GM21447 (cell line): ENCODE data around the gene ZNF316.
"Not testable (repeated sequence)": the region's sequence is repeated elsewhere in the genome, so short reads cannot be mapped to it uniquely, and the experiment has no call there.

Source experiments
- ATAC-seq: cut with Tn5 transposase; IDR thresholded peaks from one replicate; pipeline ENCODE4 v1.9.1; 2021; ENCODE audit not compliant: unreplicated experiment

Gene ZNF316

DNA sequence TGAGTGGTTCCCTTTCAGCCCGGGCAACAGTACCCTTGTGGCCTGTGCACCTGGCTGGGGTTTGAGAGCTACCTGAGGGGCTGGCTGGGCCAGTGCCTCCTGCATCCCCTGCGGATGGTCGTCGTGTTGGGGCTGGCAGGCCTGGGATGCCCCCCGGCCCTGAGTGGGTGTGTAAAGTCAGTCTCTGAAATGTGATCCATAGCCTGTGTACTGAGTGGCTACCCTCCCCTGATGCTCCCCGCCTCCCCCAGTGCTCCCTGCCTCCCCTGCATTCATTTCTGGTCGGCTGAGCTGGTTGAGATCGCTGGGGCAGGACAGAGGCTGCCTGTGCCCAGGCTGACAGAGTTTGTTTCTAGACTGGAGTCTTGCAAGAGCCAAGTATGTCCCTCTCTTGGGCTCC, 9.3 kb downstream of the ZNF316 start:
- no peak for ATAC-seq

DNA sequence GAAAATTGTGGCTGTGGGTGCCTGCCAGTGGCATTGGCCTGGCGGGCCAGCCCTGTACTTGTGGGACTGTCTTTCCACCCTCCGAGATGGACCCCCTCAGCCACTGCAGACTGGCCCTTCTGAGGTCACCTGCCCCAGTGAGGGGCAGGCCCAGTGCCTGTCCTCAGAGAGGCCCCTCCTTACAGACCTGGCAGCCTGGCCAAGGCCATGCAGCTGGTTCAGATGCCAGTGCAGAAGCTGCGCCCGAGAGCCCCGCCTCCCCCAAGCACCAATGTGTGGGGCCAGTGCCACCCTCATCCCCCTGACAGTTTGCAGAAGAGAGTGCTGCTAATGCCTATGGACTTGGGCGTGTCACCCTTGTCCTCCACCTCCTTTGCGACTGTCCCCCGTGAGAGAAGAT, 10.0 kb downstream of the ZNF316 start:
- ATAC-seq: no peak

DNA sequence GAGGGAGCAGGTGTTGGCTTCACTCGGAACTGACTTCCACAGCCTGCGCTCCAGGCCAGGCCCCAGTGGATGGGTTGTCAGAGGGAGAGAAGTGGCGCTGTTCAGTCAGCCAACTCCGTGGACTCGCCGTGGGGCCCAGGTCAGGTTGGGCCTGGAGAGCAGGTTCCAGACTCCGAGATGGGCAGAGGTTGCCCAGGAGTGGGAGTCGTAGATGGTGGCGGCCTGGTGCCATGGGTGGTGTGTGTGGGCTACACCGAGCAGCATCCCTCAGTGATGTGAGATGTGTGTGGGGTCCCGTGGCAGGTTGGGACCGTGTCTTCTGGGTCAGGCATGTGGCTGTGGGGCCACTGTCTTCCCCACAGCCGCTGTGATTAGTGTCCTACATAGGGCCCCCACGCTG, 10.4 kb downstream of the ZNF316 start:
- no peak for ATAC-seq

DNA sequence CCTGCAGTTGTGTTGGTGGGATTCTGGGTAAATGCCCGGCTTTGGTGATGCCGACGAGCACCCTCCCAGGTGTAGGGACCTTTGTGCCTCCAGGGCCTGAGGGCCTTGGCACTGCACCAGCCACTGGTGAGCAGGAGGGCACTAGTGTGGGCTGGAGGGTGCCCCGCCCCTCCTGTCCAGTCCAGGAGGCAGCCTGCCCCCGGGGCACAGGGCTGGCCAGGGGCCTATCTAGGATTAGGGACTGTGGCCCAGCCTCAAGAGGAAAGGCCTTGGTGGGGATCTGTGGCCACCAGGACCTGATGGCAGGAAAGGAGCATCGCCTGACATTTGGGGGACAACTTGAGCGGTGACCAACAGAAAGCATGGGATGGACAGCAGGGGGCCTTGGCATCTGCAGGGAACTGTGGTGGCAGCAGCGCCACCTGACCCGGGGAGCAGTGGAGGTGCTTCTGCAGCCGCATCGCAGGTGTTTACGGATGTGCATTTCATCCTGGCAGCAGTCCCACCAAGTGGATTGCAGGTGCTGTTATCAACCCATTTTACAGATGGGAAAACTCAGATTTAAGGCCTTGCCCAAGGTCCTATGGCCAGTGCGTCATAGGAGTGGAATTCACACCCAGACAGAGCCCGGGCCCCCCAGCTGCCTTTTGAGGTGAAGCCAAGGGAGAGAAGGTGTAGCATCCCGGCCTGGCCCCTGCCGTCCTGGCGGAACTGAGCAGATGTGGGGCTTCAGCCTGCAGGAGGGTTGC, 11.1 kb downstream of the ZNF316 start:
- no peak for ATAC-seq

DNA sequence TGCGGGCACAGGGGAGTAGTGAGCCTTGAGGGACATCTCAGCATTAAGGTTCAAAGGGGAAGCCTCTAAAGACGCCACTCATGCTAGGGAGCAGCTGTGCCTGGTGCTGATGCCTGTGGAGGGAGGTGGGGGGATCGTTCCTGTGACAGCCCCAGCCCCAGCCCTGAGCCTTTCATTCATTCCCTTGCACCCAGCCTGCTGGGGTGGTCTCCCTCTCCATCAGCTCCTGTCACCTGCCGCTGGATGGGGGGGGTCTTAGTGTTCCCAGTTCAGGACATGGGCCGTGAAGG, 11.6 kb downstream of the ZNF316 start:
- no peak for ATAC-seq

DNA sequence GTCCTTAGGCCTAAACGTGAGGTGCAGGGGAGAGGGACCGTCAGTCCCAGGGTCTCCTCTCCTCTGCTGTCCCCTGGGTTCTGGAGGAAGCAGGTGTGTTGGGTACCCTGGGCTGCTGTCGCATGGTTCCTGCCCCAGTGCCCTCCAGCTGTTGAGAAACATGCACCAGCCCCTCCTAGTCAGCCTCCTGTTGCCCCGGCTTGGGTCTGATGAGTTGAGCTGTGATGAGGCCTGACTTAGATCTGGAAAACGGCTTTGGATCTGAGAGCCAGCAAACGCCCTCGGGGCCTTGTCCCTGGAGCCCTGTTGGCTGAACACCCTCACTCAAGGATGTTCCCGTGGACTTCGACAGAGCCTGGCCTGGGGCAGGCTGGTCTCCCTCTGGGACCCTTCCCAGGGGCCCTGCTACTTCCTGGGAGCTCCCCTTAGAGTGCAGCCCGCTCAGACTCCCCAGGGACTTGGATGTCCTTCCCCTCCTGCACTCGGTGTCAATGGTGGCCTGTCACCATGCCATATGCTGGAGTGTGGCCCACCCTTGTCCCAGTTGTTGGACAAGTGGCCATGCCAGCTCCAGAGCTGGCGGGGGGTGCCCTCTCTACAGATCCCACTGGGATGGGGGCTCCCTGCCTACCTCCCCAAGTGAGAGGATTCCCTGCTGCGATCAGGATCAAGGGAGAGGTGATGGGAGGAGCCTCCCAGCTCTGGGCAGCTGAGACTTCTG, 12.3 kb downstream of the ZNF316 start:
- no peak for ATAC-seq

DNA sequence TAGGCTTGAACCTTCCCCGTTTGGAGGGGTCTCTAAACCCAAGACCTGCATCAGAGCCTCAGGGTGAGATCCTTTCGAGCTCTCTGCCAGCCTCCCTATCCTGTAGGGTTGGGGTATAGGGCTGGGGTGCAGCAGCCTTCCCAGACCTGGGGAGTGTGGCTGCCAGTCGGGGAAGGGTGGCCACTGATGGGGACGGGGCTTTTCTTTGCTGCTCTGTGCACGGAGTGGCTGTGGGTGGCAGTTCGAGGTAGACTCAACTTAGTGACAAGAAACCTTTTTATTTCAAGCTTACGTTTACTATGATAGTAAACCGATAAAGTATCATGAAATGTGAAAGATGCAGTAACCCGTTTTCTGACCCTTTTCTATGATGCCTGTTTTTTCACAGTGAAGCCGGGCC, 13.0 kb downstream of the ZNF316 start:
- ATAC-seq: no peak

DNA sequence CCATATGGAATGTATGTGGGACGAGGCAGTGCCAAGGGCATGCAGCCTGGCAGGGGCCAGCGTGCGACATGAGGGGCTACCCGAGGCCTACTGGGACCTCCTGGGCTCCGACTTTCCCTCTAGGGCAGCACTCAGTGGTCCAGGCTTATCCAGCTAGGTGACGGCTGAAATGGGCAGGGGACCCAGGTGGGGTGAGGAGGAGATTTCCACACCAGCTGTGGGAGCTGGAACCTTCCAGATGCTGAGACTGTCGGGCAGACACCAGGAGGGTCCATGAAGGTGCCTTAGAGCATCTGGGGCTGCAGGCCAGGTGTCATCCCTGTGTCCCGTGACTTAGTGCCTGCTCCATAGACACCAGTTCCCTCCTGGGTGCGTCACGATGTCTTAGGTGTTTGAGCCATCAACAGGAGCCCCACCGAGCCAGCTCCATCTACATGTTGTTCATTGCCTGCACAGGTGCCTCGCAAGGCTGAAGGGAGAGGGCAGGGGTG, 13.4 kb downstream of the ZNF316 start:
- ATAC-seq: no peak

DNA sequence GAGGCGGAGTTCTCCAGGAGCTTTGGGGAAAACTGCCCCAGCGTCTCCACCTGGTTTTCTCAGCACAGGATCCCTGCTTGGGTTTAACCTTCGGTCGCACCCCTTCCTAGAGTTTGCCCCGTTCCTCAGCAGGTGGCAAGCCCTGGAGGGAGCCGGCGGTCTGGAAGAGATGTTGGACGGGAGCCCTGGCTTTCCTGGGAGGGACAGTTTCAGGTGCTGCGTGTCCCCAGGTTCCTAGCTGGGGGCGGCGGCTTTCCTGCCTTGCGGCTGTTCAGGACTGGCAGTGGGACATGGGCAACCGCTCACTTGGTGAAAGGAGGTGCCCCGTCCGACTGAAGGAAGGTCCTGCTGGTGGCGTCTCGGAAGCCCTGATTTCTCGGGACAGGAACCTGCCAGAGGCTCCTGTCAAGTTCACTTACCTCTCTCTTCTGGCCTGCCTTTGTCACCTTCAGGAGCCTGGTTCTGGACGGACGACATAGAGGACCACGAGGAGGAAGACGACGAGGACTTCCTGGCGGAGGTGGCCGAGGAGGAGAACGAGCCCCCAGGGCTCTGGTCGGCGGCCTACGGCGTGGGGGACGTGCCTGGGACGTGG, 14.8 kb downstream of the ZNF316 start:
- no peak for ATAC-seq

DNA sequence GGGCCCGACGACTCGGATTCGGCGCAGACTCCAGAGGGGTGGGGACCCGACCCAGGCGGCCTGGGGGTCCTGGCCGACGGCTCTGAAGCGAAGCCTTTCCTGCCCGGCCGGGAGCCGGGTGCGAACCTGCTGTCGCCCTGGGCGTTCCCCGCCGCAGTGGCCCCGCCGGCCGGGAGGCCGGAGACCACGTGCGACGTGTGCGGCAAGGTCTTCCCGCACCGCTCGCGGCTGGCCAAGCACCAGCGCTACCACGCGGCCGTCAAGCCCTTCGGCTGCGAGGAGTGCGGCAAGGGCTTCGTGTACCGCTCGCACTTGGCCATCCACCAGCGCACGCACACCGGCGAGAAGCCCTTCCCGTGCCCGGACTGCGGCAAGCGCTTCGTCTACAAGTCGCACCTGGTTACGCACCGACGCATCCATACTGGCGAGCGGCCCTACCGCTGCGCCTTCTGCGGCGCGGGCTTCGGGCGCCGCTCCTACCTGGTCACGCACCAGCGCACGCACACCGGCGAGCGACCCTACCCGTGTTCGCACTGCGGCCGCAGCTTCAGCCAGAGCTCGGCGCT, 15.4 kb downstream of the ZNF316 start:
- no peak for ATAC-seq

DNA sequence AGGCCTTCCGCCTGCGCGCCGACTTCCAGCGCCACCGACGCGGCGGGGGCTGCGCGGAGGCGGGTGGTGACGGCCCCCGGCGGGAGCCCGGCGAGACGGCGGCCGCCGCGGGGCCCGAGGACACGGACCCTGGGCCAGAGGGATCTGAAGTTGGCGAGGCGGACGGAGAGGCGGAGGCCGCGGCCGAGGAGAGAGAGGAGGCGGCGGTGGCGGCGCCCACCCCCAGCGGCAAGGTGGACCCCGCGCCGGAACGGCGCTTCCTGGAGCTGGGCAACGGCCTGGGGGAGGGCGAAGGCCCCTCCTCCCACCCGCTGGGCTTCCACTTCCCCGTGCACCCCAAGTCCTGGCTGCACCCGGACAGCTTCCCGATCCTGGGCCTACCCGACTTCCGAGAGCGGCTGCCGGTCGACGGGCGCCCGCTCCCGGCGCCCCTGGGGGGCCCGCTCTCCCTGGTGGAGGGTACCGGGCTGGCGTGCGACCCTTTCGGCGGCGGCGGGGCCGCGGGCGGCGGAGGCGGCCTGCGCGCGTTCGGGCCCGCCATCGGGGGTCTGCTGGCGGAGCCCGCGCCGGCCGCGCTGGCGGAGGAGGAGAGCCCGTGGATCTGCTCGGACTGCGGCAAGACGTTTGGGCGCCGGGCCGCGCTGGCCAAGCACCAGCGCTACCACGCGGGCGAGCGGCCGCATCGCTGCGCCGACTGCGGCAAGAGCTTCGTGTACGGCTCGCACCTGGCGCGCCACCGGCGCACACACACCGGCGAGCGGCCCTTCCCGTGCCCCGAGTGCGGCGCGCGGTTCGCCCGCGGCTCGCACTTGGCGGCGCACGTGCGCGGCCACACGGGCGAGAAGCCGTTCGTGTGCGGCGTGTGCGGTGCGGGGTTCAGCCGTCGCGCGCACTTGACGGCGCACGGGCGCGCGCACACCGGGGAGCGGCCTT, 16.2 kb downstream of the ZNF316 start:
- ATAC-seq: no peak

DNA sequence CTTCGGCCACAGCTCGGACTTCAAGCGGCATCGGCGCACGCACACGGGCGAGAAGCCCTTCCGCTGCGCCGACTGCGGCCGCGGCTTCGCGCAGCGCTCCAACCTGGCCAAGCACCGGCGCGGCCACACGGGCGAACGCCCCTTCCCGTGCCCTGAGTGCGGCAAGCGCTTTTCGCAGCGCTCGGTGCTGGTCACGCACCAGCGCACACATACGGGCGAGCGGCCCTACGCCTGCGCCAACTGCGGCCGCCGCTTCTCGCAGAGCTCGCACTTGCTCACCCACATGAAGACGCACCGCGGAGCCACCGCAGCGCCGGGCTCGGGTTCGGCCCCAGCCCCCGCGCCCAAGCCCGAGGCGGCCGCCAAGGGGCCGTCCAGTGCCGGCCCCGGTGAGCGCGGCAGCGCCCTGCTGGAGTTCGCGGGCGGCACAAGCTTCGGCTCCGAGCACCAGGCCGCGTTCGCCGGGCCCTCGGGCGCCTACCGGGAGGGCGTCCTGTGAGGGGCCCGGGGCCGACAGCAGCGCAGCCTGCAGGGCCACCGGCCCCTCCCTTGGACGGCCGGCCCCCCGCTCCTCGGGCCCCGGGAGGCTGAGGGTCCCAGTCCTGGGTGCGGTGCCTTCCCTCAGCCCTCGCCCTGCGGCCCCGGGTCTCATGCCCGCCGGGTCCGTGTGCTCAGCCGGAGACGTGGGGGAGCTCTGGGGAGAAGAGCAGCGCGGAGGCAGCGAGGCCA, 17.2 kb downstream of the ZNF316 start:
- no peak for ATAC-seq

DNA sequence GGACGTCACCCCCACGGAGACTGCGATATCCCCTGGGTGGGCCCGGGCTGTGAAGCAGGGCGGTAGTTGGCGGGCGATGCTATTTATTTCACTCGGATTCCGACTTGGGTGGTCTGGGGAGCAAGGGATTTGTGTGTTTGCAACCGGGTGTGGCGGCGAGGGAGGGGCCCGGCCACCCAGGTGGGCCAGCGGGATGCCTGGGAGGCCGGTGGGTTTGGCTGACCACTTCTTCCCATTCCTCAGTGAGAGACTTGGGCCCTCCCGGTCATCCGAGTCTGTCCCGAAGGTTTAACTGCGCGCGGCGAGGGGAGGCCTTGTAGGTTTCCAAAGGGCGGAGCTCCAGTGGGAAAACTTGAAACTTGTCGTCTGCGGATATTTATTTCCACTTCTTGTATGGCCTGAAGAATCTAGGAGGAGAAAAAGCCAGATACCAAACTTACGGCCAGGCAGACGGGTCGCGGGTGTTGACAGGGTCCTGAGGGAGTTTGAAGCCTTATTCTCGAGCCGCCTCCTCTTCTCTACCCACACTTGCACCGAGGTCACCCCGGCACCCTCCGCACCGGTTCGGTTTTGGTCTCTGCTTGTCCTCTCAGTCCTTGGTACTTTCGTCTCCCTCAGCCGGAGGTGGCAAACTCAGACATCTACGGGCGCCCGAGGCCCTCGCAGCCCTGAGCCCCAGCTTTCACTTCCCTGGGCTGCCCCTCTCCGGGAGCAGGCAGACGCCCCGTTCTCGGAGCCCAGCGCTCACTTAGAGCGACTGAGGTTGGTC, 17.9 kb downstream of the ZNF316 start:
- ATAC-seq: no peak

DNA sequence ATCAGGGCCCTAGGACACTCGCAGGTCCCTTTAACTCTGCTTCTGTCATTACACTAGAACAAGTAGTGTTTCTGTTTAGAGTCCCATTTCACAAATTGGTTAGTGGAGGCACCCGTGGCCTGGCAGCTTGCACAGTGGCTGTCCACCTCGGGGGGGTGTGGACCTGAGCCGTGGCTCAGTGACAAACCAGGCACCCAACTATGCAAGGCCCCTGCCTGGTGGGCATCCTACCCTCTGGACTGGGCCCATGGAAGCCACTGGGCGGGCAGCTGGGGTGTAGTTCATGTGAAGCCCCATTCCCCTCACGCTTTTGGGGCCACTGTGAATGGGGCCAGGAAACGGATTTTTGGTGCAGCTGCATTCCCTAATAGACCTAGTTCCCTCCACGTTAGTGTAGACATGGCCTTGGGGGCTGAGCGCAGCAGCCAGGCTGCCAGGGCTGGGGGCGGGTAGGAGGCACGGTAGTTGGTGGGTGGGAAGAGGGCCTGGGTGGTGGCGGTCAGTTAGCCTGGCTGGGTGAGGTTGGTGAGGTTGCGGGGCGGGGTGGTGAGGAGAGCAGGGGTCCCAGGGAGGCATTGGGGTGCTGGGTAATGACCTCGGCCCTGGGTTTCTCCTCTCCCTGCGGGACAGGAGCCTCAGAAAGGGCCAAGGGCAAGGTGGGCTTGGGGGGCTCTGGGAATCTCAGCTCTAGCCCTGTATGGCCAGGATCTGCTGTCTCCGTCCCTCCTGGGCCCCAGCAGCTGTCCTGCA, 18.7 kb downstream of the ZNF316 start:
- ATAC-seq: no peak

DNA sequence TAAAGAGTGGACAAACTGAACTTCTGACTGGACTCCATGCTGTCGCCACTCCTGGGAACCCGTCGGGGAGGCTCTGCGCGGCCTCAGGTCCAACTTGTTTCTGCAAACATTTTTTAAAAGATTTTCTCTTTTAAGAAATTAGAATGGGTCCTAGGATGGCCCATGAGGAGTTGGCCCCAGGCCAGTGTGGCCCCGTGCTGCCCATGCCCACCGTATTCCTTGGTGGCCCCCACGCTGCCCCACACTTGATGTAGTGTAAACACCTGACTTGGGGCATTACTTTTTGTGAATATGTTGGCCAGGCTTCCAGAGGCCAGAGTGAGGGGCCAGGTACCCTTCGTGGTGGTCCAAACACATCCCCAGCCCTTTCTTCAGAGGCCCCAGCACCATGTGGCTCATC, 19.3 kb downstream of the ZNF316 start:
- ATAC-seq: no peak

DNA sequence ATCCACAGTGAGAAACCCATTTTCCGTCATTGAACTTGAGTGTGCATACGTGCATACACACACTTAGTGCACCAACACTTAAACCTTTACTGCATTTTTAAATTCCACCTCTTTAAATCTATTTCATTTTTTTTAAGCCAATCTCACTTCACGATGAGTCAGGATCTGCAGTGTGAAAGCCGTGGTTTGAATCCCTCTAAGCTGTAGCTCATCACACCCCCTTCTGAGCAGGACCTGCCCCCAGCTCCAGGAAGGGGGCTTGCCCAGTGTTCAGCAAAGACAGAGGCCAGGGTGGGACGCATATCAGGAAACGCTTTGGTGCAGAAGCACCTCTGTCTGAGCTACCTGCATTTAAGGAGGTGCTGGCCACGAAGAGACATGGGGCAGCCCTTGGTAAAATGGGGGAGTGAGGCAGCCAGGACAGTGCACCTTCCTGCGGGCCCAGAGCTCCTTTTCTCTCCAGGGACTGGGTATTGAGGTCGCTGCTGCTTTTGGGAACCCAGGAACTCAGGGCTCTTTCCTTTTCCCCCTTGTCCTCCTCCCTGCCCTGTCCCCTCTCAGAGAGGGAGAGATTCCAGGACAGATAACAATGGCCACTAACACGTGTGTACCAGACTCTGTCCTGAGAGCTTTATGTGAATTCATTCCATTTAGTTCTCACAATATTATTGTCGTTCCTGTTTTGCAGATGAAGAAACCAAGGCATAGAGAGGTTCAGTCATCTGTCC, 21.7 kb downstream of the ZNF316 start:
- ATAC-seq: no peak

DNA sequence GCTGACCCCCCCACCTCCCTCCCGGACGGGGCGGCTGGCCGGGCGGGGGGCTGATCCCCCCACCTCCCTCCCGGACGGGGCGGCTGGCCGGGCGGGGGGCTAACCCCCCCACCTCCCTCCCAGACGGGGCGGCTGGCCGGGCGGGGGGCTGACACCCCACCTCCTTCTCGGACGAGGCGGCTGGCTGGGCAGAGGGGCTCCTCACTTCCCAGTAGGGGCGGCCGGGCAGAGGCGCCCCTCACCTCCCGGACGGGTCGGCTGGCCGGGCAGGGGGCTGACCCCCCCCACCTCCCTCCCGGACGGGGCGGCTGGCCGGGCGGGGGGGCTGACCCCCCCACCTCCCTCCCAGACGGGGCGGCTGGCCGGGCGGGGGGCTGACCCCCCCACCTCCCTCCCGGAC, 33.7 kb downstream of the ZNF316 start:
- ATAC-seq: not testable (repeated sequence)

DNA sequence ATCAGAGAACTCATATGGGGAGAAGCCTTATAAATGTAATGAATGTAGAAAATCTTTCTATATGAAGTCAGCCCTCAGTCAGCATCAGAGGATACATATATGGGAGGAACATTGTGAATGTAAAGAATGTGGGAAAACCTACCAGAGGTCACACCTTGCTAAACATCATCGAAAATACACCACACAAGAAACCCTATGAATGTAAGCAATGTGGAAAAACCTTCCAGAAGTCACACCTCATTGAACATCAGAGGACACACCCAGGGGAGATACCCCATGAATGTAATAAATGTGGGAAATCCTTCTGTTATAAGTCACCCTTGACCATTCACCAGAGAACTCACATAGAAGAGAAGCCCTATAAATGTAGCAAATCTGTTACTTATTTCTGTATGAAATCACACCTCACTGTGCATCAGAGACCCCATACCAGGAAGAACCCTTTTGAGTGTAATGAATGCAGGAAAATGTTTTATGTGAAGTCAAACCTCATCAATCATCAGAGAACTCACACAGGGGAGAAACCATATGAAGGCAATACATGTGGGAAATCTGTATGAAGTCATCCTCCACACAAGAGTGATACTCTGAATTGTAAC, 38.8 kb downstream of the ZNF316 start:
- no peak for ATAC-seq
